Lower leg skin (tissue), 3 donors: ENCODE results near the gene NVL.

Source experiments
- CTCF ChIP-seq, 3 donors: fragments of 450-650 bp; IDR thresholded peaks; one replicate each; pipeline ENCODE4 v1.5.1; 2016; ENCODE audit warnings: antibody characterized with exemption in 3 of 3, mild to moderate bottlenecking in 3 of 3, moderate library complexity in 2 of 3
- POLR2A ChIP-seq, 2 donors: fragments of 450-650 bp; IDR thresholded peaks; one replicate each; pipeline ENCODE4 v1.6.1; 2016 to 2017; ENCODE audit warnings: antibody characterized with exemption in 2 of 2, mild to moderate bottlenecking in 1 of 2, moderate library complexity in 1 of 2

GRCh38 chr1:224238756-224239155, 91.2 kb downstream of the NVL start:
- TF ChIP-seq CTCF (IDR thresholded peaks at IDR 0.05) (no peak), POLR2A (IDR thresholded peaks at IDR 0.05) (no peak)
